Measurements from ENCODE around the gene GP2.
"Not testable (repeated sequence)": the region's sequence is repeated elsewhere in the genome, so short reads cannot be mapped to it uniquely, and the experiment has no call there.

Gene GP2

GRCh38 chr16:20325005-20325404, 2.3 kb downstream of the GP2 start:
- DNase-seq (ENCODE audit: low spot score): no peak

DNA sequence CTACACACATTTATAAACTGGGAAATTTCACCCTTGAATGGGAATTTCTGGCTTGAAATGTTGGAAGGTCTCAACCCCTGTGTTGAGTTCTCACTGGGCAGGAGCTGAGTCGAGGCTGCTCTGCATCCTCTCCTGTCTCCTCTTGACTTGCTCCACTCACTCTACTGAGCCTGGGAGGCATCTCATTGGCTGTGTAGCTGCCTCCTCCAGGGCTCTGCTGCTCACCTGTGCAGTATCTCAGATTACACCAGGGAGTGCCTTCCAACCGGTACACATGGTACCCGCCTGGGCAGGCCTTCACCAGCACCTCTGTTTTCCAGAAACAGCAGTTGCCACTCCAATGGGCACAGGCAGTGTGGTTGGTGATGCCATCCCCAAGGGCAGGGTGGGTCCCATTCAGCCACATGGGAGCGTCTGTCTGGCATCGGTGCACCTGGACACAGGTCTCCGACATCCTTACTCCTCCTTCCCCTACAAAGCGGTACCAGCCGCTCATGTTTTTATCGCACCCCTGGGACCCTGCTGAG, 3.7 kb downstream of the GP2 start:
- no peak for DNase-seq (ENCODE audit: low spot score)

GRCh38 chr16:20322696-20323095, 4.6 kb downstream of the GP2 start:
- no peak for DNase-seq (ENCODE audit: low spot score)

DNA sequence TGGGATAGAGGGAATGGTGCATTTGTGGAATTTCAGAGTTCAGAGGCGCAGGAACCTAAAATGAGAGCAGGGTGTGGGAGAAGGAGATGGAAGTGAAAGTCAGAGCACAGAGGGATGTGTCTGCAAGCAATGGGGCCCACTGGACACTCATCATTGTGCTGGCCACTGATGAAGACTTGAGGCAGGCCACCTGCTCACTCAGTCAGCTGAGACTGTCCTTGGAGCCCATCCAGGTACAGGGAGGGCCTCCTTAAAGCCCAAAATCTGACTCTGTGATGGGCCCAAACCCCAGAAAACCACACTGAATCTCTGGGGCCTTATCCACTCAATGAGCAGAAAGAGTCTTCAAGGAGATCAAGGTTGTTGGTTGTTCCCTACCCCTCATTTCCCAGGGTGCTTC, 5.6 kb downstream of the GP2 start:
- DNase-seq (ENCODE audit: low spot score): no peak

DNA sequence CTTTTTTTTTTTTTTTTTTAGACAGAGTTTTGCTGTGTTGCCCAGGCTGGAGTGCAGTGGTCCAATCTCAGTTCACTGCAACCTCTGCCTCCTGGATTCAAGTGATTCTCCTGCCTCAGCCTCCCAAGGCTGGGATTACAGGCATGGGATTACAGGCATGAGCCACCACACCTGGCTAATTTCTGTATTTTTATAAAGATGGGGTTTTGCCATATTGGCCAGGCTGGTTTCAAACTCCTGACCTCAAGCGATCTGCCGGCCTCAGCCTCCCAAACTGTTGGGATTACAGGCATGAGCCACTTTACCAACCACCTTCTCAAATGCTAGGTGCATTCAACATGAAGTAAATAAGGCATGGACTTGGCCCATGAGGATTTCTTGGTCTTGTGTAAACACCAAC, 6.3 kb downstream of the GP2 start:
- not testable (repeated sequence) for DNase-seq (ENCODE audit: low spot score)

- no peak for DNase-seq (ENCODE audit: low spot score)
Measured at GRCh38 chr16:20320592-20320991, 6.7 kb downstream of the GP2 start.

DNA sequence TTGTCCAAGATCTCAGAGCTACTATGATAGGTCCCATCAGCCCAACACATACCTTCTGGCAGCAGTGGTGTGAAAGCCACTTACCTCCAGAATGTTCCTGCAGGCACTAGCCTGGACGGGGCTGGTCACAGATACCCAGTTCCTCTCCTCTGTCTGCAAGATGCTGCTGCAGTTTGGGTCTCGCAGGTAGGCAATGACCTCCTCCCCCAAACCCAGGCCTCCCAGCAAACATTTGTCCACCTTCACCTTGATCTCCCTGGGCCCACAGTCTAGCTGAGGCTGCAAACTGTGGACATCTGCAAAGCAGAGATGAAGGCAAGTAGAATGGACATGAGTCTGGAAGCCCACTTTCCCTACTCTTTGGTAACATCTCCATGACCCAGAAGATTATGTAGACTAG, 7.1 kb downstream of the GP2 start:
- no peak for DNase-seq (ENCODE audit: low spot score)

DNA sequence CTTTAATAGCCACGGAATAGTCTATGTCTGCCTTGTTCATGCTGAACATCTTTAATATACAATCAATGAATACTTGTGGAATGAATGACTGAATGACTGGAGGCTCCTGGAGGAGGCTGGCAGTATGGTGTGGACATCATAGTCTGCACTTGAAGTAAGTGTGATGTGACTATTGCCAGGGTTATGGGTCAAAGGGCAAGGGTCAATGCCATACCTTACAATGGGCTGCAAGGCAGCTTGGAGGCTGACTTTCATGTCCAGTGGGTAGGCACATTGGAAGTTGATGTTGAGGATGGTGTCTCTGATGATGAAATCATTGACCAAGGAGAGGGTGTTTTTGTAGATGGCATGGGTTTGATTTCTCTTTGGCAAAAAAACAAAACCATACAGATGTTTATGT, 7.9 kb downstream of the GP2 start:
- DNase-seq (ENCODE audit: low spot score): no peak

GRCh38 chr16:20318437-20318836, 8.9 kb downstream of the GP2 start:
- DNase-seq (ENCODE audit: low spot score): no peak

DNA sequence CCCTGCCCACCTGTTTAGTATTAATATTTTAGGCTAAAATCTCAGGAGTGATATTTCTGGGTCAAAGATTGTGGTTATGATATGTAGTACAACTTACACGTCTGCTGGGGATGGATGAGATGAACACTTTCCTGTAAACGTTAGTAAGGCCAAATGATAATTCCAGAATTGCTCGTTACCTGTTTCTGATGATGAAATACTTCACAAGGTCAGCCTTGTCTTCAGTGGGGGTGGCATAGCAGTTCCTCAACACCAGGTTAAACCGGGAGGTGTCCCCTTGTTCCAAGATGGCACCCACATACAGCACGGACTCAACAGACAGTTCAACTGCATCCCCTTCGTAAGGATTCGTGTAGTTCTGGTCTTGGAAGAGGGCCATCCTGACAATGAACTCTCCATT, 9.3 kb downstream of the GP2 start:
- DNase-seq (ENCODE audit: low spot score): no peak

- no peak for DNase-seq (ENCODE audit: low spot score)
Measured at GRCh38 chr16:20317117-20317516, 10.2 kb downstream of the GP2 start.

- DNase-seq (ENCODE audit: low spot score): no peak
Measured at GRCh38 chr16:20316715-20317114, 10.6 kb downstream of the GP2 start.

DNA sequence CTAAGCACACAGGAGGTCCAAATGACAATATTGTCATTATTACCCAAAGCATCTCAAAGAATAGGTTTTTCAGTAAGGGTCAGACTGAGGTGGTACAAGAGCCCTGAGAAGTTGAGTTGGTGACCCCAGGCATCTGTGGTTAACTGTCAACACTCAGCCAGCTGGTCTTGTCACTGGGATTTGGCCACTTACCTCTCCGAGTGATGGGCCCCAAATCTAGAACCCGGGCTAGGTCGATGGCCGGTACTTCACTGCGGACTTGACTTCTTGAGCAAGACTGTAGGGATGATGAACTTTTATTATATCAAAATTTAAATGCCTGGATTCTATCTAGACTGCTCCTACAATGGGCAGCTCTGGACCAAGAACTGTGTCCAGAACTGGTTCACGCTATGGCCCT, 11.5 kb downstream of the GP2 start:
- DNase-seq (ENCODE audit: low spot score): no peak

- DNase-seq (ENCODE audit: low spot score): no peak
Measured at GRCh38 chr16:20314575-20314974, 12.7 kb downstream of the GP2 start.

- DNase-seq (ENCODE audit: low spot score): no peak
Measured at GRCh38 chr16:20313741-20314140, 13.6 kb downstream of the GP2 start.

GRCh38 chr16:20312536-20313095, 14.7 kb downstream of the GP2 start:
- not testable (repeated sequence) for DNase-seq (ENCODE audit: low spot score)

DNA sequence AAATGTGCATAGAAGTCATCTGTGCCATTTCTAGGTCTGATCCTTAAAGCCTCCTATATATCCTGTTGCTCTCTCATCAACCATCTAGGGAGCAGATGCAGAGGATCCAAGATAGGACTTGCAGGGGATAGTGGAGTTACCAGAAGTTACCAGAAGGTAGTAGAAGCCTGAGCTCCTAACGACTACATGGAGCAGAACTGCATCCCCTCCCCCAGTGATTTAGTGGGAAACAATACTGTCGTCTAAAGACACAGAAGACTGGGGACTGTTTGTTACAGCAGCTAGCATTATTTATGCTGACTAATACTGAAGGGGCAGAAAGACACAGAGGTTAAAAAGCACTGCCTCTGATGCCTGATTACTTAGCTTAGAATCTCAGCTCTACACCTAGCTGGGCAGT, 15.8 kb downstream of the GP2 start:
- no peak for DNase-seq (ENCODE audit: low spot score)

DNA sequence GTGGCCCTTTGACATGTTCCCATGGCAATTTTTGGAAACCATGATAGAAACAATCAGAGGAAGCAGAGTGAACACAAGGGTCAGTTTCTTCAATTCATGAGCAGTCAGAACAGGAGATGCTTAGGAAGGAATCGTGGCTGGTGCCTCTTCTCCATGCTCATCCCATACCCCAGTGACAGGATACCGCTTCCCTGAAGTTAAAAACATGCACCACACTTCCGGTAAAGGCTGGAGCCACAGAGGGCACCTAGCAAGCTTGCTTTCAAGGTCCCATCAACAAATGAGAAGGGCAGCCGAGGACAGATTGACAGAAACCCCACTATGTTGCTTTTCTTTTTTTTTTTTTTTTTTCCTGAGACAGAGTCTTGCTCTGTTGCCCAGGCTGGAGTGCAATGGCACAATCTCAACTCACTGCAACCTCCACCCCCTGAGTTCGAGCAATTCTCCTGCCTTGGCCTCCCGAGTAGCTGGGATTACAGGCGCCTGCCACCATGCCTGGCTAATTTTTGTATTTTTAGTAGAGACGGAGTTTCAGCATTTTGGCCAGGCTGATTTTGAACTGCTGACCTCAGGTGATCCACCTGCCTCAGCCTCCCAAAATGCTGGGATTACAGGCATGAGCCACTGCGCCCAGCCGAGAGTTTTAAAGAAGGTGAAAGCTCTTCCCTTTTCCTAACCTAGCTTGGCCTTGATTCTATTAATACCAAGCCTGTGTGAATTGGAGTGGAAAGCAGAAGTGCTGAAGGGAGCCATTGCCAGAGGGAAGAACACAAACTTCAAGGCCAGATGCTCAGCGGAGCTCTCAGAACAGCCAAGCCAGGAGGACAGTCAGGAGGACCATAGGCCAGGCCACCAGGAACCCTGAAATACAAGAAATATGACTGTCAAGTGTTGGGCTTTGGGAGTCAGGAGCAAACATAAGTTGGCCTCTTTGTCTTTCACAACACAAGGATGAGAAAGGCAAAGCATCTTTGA, 16.6 kb downstream of the GP2 start:
- DNase-seq (ENCODE audit: low spot score): no peak

DNA sequence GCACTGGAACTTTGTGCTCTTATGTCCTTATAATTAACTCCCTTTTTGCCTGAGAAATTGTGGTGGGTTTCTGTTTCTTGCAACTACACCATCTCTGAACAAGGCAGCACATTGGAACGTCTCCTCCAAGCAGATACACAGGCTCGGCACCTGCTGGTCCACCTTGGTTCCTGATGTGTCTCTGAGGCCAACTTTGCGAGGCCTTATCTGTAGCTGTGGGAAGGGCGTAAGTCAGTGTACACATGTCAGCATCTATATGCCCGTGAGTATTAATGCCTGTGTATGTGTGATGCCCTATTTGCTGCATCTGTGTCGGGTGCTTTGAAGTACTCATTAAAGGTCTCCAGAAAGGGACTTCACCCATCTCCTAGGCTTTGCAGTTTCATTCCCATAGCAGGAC, 17.5 kb downstream of the GP2 start:
- no peak for DNase-seq (ENCODE audit: low spot score)

GRCh38 chr16:20308801-20309590, 18.3 kb downstream of the GP2 start:
- DNase-seq (ENCODE audit: low spot score): no peak

- DNase-seq (ENCODE audit: low spot score): no peak
Measured at GRCh38 chr16:20308266-20308665, 19.0 kb downstream of the GP2 start.

DNA sequence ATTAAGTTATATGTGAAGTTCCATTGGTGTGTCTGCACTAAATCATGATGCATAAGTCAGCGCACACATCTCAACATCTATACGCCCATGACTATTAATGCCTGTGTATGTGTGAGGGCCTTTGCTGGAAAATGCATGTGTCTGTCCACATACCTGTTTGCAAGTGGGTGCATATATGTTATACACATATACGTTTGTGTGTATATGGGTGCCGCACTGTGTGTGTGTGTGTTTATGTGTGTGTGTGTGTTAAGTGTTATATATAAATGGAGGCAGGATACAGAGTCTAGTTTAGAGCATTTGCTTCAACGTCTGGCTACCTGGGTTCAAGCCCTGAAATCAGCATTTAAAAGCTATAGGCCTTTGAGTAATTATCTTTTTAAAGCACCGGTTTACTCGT, 19.5 kb downstream of the GP2 start:
- no peak for DNase-seq (ENCODE audit: low spot score)

DNA sequence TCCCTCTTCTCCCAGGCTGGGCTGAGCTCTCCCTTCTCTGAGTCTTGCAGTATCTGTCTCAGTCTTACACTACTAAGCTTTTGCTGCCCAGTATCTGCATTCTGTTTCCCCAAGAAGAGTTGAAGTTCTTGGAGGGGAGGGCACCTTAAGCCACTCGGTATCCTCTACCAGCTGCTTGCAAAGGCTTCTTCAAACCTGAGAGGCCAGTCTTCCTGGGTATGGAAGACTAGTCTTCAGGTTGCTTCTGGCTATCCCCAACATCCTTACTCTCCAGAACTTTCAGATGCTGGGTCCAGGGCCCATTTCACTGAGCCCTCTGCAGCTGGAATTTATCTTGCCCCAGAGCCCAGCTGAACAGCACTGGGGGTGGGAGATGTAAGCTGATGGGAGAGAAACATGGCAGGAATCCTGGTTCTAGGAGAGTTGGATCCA, 20.1 kb downstream of the GP2 start:
- no peak for DNase-seq (ENCODE audit: low spot score)

Measured in GM03348 (cell line).